HG03558 (cell line): Measurements from ENCODE around the gene PI16.
"Not testable (repeated sequence)": the region's sequence is repeated elsewhere in the genome, so short reads cannot be mapped to it uniquely, and the experiment has no call there.

Experiments
- ATAC-seq: cut with Tn5 transposase; IDR thresholded peaks from one replicate; pipeline ENCODE4 v1.9.1; 2021; ENCODE audit warnings: moderate number of reproducible peaks; ENCODE audit not compliant: unreplicated experiment; ENCODE audit errors: extremely low read depth

The PI16 gene

DNA sequence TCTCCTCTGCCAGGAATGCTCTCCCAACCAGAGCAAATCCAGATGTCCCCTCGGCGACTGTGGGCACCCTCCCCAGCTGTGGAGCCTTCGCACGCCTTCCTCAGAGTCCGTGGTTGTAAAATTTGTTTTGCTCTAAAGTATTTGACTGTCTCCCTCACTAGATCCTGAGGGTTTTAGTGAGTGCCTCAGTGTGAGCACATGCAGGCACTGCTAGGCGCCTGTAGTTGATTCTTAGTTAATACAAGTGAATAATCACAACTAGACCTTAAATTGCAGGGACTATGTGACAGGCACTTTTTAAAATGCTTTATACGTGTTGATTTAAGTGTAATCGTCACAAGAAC lies 32.1 kb downstream of the PI16 start:
- no peak for ATAC-seq

DNA sequence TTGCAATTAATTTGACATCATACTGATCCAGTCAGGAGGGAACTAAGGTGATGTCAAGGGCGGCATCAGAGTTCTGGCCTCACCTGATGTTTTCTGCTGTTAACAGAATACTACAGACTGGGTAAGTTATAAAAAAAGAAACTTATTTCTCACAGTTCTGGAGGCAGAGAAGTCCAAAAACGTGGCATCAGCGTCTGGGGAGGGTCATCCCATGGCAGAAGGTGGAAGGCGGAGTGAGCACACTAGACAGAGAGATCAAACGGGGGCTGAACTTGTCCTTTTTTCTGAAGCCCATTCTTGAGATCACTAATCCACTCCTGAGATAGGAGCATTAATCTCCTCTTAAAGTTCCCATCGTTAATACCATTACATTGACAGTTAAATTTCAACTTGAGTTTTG lies 34.7 kb downstream of the PI16 start:
- no peak for ATAC-seq

DNA sequence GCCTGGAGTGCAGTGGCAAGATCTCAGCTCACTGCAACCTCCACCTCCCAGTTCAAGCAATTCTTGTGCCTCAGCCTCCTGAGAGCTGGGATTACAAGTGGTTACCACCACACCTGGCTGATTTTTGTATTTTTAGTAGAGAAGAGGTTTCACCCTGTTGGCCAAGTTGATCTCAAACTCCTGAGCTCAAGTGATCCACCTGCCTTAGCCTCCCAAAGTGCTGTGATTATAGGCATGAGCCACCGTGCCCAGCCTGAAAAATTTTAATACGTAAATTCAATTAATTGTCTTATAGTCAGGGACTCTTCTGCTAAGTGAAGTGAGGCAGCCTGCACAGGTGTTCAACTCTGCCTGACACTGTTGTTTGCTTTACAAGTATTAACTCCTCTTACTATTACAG lies 35.9 kb downstream of the PI16 start:
- not testable (repeated sequence) for ATAC-seq

DNA sequence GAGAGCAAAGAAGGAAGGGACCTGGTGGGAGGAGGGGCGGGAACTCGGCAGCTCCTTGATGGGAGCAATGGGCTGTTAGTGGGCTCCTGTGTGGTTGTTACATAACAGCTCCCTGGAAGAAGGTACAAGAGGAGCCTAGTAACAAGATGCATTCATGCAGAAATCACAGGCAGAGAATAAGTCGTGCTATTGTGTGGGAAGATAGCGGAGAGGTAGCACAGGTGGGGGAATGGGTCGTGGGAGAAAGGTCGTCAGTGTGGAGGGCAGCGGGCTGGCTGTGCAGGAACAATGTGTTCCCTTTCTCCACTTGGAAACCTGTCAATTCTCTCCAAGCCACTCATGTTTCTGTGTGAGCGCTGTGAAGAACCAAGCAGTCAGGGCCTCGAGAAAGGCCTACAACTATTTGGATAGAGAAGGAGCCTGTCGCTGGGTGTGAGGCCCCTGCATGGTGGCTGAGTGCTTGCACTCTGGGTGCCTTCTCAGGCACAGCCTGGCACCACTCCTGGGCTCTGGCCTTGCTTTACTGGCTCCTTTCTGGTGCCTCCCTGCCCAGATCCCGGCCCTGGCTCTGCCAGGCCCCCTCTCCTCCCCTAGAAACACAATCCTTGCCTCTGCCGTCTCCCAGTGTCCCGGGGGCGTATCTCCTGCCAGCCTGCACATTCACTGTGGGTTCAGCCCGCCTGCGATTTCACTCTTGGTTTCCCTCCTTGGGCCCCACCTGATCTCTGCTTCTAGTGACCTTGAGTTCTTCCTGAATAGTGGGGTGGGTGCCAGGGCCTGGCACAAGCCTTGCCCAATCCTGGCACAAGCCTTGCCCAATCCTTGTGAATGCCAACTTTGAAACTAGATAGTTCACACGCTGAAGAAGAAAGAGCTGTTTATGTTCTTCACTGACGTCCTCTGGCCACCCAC lies 43.5 kb downstream of the PI16 start:
- no peak for ATAC-seq

DNA sequence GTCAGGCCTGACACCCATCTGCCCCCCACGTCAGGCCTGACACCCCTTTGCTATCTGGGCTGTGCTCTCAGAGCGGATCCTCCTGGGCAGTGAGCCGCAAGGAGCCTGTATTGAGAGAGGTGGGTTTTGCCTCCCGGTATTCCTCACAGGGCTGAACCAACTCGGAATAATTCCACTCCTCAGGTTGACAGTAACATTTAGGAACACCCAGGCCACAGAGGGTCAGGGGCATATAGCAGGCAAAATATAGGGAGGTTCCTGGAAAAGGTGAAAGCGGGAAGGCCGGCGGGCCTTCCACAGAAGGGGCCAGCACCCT lies 44.1 kb downstream of the PI16 start:
- no peak for ATAC-seq

DNA sequence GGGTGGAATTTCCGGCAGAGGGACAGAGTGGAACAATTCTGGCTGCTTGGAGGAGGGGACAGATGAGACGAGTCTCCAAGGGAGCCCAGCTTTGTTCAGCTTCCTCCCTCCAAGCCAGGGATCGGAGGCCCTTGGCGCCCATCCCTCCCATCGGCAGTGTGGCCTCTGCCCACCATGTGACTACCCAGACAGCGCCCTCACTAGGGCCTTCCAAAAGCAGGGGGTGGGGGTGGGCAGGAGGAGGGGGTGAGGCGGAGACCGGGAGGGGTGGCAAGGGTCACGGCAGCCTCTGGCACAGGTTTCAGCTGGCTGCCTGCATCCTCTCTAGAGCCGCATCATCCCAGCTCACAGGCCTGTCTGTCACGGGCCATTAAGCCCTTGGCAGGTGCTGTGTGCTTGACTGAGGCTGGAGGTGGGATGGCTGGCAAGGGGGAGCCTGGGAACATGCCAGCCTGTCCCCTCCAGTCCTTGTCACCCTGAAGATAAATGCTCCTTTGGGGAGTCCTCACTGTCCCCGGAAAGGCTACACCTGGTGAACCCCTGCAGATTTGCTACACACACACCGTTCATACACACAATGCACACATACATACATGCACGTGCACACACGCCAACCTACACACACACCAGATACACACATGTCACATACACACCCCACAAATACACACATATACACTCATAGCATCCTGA lies 44.7 kb downstream of the PI16 start:
- ATAC-seq: no peak

DNA sequence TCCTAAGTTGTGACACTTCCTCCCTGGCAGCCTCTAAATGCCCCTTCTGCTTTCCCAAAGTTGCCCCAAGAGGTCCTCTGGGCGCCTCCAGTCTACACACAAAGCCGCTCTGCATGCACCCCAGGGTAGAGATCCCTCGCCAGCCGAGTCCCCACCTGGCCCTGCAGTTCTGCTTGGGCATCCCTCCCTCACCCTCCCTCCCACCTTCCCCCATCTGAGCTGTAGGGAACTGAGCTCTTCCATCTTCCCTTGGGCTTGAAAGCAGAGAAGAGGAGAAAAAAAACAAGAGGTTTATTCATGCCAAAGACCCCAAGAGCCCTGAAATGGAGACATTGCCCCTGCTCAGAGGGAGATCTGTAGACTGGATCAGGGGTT lies 45.2 kb downstream of the PI16 start:
- no peak for ATAC-seq

DNA sequence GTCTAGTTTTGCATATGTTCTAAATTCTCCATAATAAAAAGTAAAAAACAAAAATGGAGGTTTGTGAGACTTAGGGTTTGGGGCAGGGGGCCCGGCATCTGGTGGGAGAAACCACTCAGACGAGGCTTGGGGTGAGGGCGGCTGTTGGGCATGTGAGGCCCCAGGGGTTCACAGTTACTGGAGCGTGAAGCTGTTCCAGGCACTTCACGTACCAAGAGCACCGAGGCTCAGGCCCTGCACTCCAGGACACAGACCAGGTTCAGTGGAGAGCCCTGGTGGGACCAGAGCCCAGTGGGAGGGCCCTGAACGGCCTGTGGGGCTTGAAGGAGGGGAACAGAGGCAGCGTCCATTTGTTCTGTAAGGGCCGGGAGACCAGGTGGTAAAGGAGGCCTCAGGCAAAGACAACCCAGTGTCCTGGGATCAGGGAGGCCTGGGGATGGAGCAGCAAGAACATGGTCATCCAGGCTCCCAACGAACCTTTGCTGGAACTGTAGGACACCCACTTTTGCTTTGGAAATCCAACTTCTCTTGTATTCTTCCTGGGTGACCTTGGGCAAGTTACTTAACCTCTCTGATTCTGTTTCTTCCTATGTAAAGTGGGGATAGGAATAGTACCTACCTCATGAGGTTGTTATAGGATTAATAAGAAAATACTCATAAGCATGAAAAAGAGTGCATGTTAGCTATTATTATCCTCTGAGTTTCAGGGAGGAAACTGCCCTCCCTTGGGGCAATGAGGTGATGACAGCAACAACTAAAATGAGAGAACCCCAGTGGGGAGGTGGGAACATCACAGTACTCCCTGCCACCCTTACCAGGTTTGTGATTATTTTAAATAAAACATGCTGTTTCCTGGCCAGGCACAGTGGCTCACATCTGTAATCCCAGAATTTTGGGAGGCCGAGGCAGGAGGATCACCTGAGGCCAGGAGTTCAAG lies 49.8 kb downstream of the PI16 start:
- no peak for ATAC-seq

DNA sequence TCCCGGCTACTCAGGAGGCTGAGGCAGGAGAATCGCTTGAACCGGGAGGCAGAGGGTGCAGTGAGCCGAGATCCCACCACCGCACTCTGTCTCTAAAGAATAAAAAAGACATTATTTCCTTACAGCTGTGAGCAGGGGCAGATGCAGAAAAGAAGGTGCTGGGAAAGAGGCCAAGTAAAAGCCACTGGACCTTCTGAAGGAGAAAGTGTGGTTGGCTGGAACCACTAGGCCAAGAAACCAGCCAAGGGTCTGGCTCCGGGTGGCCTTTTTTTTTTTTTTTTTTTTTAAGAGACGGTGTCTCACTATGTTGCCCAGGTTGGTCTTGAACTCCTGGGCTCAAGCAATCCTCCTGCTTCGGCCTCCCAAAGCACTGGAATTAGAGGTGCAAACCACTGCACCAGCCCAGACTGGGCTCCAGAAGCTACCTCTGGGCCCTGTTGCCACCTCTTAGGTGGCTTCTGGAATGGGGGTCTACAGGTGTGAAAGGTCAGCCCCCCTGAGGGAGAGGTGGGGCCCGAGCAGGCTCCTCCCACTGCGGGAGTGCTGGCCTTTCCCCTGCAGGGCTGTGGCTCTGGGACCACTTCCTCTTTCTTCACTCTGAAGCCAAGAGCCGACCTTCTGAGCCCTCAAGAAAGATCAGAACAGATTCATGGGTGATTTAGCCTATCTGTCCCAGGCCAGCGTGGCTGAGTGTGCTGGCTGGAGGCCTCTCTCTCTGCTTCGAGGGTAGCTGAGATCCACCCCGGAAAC lies 50.7 kb downstream of the PI16 start, which contains the start of gene FGD2:
Gene FGD2, plus strand, starts transcription at position 595 of the 750 bp plus-strand sequence. CDS start 163 bp downstream, outside the sequence.
- ATAC-seq: no peak

DNA sequence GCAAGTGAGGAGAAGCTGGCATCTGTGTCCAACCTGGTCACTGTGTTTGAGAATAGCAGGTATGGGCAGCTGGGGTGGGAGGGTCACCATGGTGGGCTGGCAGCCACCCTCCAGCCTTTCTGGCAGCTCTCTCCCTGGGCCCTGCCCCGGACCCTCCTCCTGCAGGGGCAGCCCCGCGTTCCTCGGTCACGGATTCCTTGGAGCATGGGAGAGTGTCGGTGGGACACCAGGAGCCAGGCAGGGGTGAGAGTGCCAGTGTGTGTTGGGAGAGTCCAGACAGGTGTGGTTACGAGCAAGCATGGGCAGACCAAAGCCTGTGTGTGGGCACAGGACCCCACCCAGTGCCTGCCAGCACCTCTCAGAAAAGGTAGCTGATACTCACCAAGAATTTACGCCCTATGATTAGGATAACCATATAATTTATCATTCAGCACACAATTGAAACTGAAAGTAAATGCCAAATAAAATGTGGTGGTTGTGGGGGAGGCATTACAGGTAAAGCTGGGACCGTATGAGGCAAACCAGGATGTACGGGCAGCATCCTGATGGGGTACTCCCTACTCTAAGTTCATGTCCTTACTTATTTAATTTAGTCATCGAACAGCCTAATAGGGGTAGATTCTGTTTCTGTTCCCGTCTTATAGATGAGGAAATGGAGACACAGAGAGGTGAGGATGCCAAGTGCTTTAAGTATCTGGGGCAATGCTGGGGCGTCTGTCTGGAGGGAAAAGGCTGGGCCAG lies 51.5 kb downstream of the PI16 start:
- ATAC-seq: no peak

DNA sequence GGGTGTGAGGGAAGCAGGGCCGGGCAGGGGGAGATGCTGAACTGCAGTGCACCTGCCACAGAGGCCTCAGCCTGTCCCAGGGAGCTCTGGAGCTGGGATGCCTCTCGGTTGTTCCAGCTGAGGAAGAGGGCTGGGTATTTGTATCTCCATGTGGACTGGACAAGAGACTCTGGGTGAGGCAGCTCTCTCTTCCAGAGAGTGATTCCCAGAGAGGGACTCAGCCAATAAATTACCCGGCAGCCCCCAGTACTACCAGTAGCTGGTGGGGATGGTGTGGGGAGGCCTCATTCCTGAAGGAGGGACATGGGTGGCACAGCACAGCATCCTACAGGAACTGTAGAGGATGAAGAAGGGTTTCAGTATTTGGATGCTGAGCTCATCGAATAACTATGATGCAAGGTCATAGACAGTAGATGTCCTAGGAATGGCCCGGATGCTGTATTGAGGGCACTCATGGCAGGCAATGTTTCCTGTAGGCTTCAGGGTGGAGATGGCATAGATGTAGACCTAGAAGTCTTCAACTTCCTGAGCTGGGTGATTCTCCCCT lies 52.3 kb downstream of the PI16 start:
- ATAC-seq: no peak

DNA sequence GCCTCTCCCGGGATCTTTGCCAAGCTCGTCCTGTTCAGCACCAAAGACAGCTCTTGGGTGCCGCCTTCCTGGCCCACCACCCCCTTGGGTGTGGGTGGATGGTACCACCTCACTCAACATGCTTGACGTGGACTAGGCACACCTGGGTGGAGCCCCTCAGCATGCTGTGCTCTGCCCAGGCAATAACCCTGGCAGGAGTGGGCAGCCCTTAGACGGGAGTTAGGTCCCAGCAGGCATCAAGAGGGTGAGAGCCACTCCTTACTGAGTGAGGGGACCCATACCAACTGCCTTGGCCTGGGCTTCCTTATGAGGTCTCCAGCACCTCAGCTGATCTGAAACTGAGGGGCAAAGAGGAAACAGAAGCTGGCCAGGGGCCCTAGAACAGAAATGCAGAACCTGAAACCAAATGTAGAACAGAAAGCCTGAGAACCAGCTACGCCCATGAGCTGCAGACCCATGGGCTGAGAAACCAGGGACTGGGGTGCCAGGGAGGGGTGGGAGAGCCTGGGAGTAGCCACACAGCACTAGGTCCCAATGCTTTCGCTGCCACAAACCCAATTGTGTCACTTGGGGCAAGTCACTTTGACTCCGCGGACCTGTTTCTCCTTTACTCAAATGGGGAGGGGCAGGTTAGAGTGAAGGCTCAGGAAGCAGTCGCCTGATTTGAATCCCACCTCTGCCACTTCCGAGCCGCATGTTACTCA lies 53.0 kb downstream of the PI16 start:
- no peak for ATAC-seq

DNA sequence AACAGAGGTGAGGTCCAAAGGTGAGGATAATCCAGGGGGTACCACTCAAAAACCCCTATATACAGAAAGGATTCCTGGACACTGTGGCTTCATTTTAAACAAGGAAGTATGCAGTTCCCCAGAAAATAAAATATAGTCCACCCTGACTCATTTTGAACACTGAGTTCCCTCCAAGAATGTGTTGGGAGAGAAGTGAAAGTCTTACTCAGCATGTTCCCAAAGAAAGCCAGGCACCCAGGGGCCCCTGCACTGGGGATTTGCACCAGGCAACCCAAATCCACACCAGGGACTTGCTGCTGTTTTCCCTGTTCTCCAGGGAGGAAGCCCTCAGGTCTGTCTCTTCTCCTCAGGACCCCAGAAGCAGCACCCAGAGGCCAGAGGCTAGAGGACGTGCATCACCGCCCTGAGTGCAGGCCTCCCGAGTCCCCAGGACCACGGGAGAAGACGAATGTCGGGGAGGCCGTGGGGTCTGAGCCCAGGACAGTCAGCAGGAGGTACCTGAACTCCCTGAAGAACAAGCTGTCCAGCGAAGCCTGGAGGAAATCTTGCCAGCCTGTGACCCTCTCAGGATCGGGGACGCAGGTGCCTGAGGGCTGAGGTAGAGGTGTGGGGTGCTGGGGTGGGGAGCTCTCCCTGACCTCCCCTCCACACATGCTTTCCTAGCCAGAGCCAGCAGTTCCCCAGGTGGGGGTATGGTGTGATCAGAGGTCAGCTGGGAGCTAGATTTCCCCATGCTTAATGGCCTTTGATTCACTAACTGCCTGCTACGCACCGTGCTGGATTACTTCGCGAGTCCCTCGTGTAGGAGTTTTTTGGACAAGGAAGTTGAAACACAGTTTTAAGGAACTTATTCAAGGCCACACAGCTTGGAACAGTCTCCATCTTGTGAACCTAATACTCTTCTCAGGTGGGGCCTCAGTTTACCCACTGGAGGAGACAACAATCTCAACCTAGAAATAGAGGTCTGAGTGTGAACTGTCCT lies 54.2 kb downstream of the PI16 start:
- ATAC-seq: no peak

DNA sequence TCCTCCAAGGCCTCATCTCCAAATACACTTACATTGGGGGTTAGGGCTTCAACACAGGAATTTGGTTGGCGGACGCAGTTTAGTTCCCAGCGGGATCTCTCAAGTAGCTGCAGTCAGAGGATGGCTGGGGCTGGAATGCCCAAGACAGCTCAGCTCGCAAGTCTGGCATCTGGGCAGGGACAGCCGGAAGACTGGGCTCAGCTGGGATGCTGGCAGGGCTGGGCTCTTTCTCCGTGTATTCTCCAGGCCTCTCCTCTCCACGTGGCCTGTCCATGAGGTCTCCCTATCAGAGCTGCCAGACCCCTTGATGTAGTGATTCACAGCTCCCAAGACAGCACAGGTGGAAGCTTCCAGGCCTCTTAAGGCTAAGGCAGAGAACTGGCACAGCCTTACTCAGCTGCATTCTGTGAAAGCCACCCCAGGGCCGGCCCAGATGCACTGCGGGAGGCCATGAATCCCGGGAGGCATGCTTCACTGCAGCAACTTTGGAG lies 55.9 kb downstream of the PI16 start:
- no peak for ATAC-seq

DNA sequence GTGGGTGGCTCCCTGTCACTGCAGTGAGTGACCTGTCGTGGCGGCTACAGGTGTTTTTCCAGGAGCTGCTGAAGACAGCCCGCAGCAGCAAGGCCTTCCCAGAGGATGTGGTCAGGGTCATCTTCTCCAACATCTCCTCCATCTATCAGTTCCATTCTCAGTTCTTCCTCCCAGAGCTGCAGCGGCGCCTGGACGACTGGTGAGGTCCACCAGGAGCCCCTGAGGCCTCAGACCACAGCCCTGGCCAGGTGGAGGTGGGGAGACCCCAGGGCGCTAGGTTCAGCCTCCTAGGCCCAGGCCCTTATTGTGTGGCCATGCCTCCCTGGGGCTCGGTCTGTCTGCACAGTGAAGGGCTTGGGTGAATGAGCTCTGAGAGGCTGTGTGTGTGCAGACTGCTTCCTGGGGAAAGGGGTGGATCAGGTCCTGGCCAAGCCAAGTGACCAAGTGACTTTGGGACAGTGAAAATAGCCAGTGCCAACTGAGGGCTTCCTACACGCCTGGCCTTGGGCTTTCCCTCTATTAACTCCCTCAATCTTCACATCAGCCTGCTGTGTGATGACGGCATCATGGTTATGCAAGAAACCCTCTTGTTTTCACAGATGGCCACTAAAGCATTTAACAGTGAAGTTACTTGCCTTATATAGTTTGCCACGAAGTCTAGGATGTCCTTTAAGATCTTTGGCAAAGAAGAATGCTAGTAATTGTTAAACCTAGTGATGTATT lies 57.3 kb downstream of the PI16 start:
- ATAC-seq: no peak
